Right renal pelvis (tissue), 4 donors: ENCODE results near the gene COPG1. TPM values are rescaled to one million over a fixed set of nuclear protein-coding genes. Genes with fewer than 3 reads are reported as not detected.

Experiments used
- polyA plus RNA-seq, 4 donors: library from polyadenylated mRNA; unstranded; fragments of 120-200 nt; gene quantifications; one replicate each; pipeline ENCODE4 v1.2.1, GENCODE V29; 2013; ENCODE audit not compliant: insufficient read length in 4 of 4

The COPG1 gene
- polyA plus RNA-seq, 4 donors, result 151 to 163 (median 153) TPM

Other genes starting within 250 kb of the COPG1 start
- 1 to 10 TPM; 2.1 to 3.0 (median 2.7) TPM for gene EFCC1, start 248.3 kb upstream of the COPG1 start, polyA plus RNA-seq
- 1 to 10 TPM in 2 of 4 donors, under 1 TPM in 2; 0.97 to 2.4 (median 1.1) TPM for gene GP9, start 188.8 kb upstream of the COPG1 start, polyA plus RNA-seq
- gene RAB43, start 127.8 kb upstream of the COPG1 start, polyA plus RNA-seq, result 1 to 10 TPM; 5.6 to 7.2 (median 6.5) TPM
- 10 to 100 TPM; 48.6 to 56.0 (median 50.8) TPM for gene ISY1, start 88.5 kb upstream of the COPG1 start, polyA plus RNA-seq
- gene CNBP, start 65.7 kb upstream of the COPG1 start, polyA plus RNA-seq, result 100 to 1,000 TPM; 401 to 432 (median 416) TPM
- gene HMCES, start 29.3 kb downstream of the COPG1 start, polyA plus RNA-seq, result 10 to 100 TPM; 52.3 to 54.8 (median 52.8) TPM
- gene EFCAB12, start 179.0 kb downstream of the COPG1 start, polyA plus RNA-seq, result 1 to 10 TPM; 3.4 to 3.7 (median 3.4) TPM
- 10 to 100 TPM; 42.4 to 56.1 (median 51.2) TPM for gene MBD4, start 190.3 kb downstream of the COPG1 start, polyA plus RNA-seq
- gene IFT122, start 190.6 kb downstream of the COPG1 start, polyA plus RNA-seq, result 10 to 100 TPM; 42.1 to 56.8 (median 50.6) TPM